HCT116 (cell line): ENCODE data around the gene UGT2B7. TPM values are rescaled to one million over a fixed set of nuclear protein-coding genes. Genes with fewer than 3 reads are reported as not detected.

ENCODE experiments used
- ATAC-seq: fragments of 200-7000 bp; cut with Tn5 transposase; 2 replicates; pipeline ENCODE4 v1.9.1; 2020; ENCODE audit warnings: mild to moderate bottlenecking, moderate library complexity
- BruUV-seq: library from RNA; stranded (reverse); fragments of 400-500 nt; replicated peaks from 2 replicates; lab custom pipeline; 2021; lab: Mats Ljungman, UMichigan
- CTCF ChIA-PET: fragments of 300-600 bp; sonication (Branson Sonifier 250); formaldehyde crosslinking; loops from one replicate; lab custom pipeline; 2021; ENCODE audit warnings: antibody characterized with exemption; lab: Charles Lee
- POLR2A ChIA-PET: fragments of 300-600, 350-600 bp; sonication (Branson Sonifier 250); formaldehyde crosslinking; loops from one replicate; lab custom pipeline; 2021; ENCODE audit warnings: antibody characterized with exemption; lab: Charles Lee
- RAD21 ChIA-PET, 2 experiments: fragments of 300-600 bp; sonication (Branson Sonifier 250); formaldehyde crosslinking; loops; one replicate each; lab custom pipeline; 2023; ENCODE audit warnings: low total read pairs in 2 of 2; ENCODE audit not compliant: uncharacterized antibody in 2 of 2, unreplicated experiment in 2 of 2, low non-redundant PET in 1 of 2; lab: Charles Lee
- DNase-seq: peaks from one replicate; pipeline ENCODE4 v3.0.0-alpha.2; 2010; ENCODE audit warnings: low read depth, low spot score
- H2AFZ ChIP-seq: fragments of 200-600 bp; shearing (Covaris generic), sonication (generic); 2 replicates; pipeline ENCODE4 v1.6.1; 2017; ENCODE audit warnings: low read depth, mixed run types, mixed read lengths, antibody characterized with exemption, low read length; ENCODE audit not compliant: poor library complexity, severe bottlenecking
- H3K27ac ChIP-seq: 2 replicates; pipeline ENCODE4 v1.5.1; 2012; ENCODE audit warnings: low read depth, low read length
- H3K27me3 ChIP-seq: fragments of 200-600 bp; sonication (generic); 2 replicates; pipeline ENCODE4 v1.6.1; 2016; ENCODE audit warnings: mixed run types, low read length, mixed read lengths; ENCODE audit not compliant: insufficient read depth
- H3K36me3 ChIP-seq, 2 experiments: fragments of 200-500 bp in 1 of 2; fragments of 200-600 bp in 1 of 2; sonication (Bioruptor generic) in 1 of 2; sonication (generic) in 1 of 2; 2 replicates each; pipeline versions ENCODE4 v1.5.1 to v1.6.1; 2014 to 2016; ENCODE audit warnings: low read length in 2 of 2, inconsistent platforms in 1 of 2, mixed read lengths in 1 of 2, mixed run types in 1 of 2; ENCODE audit not compliant: insufficient read depth in 2 of 2, control insufficient read depth in 1 of 2
- H3K4me1 ChIP-seq, 2 experiments: fragments of 200-600 bp in 1 of 2; sonication (generic) in 1 of 2; 2 replicates each; pipeline versions ENCODE4 v1.5.1 to v1.6.1; 2012 to 2017; ENCODE audit warnings: low read length in 2 of 2, inconsistent platforms in 1 of 2, mild to moderate bottlenecking in 1 of 2, mixed read lengths in 1 of 2, mixed run types in 1 of 2, moderate library complexity in 1 of 2; ENCODE audit not compliant: insufficient read depth in 2 of 2, control insufficient read depth in 1 of 2
- H3K4me2 ChIP-seq: fragments of 200-600 bp; sonication (generic); 2 replicates; pipeline ENCODE4 v1.6.1; 2017; ENCODE audit warnings: mixed run types, low read length, mixed read lengths
- H3K4me3 ChIP-seq, 2 experiments: fragments of 200-600 bp in 1 of 2; sonication (generic) in 1 of 2; replicated peaks in 1 of 2; 2 replicates each; pipeline ENCODE4 v1.5.1; 2011 to 2016; ENCODE audit warnings: low read length in 2 of 2, control low read depth in 1 of 2, low read depth in 1 of 2, mild to moderate bottlenecking in 1 of 2, mixed read lengths in 1 of 2, mixed run types in 1 of 2
- H3K79me2 ChIP-seq: fragments of 200-600 bp; sonication (generic); 2 replicates; pipeline ENCODE4 v1.6.1; 2017; ENCODE audit warnings: mild to moderate bottlenecking, mixed run types, low read length, moderate library complexity, mixed read lengths; ENCODE audit not compliant: insufficient read depth
- H3K9ac ChIP-seq: fragments of 200-600 bp; sonication (generic); 2 replicates; pipeline ENCODE4 v1.6.1; 2016; ENCODE audit warnings: low read length, mixed read lengths
- H3K9me2 ChIP-seq: fragments of 200-600 bp; sonication (generic), shearing (Covaris generic); 2 replicates; pipeline ENCODE4 v1.6.1; 2017; ENCODE audit warnings: mixed run types, mild to moderate bottlenecking, moderate library complexity; ENCODE audit not compliant: insufficient read depth
- H3K9me3 ChIP-seq, 2 experiments: fragments of 200-500 bp in 1 of 2; fragments of 200-600 bp in 1 of 2; sonication (Bioruptor generic) in 1 of 2; sonication (generic) in 1 of 2; 2 replicates each; pipeline ENCODE4 v1.6.1; 2014 to 2017; ENCODE audit warnings: low read length in 2 of 2, mixed read lengths in 2 of 2, inconsistent platforms in 1 of 2, low read depth in 1 of 2, mild to moderate bottlenecking in 1 of 2, mixed run types in 1 of 2, moderate library complexity in 1 of 2; ENCODE audit not compliant: control insufficient read depth in 1 of 2, insufficient read depth in 1 of 2
- H4K20me1 ChIP-seq: fragments of 200-600 bp; sonication (generic), shearing (Covaris generic); 2 replicates; pipeline ENCODE4 v1.6.1; 2017; ENCODE audit warnings: mixed run types, mild to moderate bottlenecking, moderate library complexity; ENCODE audit not compliant: insufficient read depth
- CBX3 ChIP-seq: IDR thresholded peaks from 2 replicates; pipeline ENCODE4 v1.6.1; 2012; ENCODE audit warnings: low read depth
- ELF1 ChIP-seq: IDR thresholded peaks from 2 replicates; pipeline ENCODE4 v1.6.1; 2012; ENCODE audit warnings: low read depth, borderline replicate concordance
- JUND ChIP-seq: IDR thresholded peaks from 2 replicates; pipeline ENCODE4 v1.6.1; 2012
- SP1 ChIP-seq: IDR thresholded peaks from 2 replicates; pipeline ENCODE4 v1.6.1; 2012; ENCODE audit warnings: low read depth
- SRF ChIP-seq: IDR thresholded peaks from 2 replicates; pipeline ENCODE4 v1.6.1; 2012; ENCODE audit warnings: low read depth
- ZFX ChIP-seq: fragments of 450-650 bp; IDR thresholded peaks from 2 replicates; pipeline ENCODE4 v1.6.1; 2017
- intact Hi-C: fragments of 100-400 bp; cut with micrococcal nuclease; formaldehyde crosslinking; loops from 2 replicates; pipeline ENCODE4 v1.10.0; 2022
- total RNA-seq: library from RNA; stranded (reverse); gene quantifications from one replicate; pipeline ENCODE4 v1.2.1, GENCODE V29; 2021; ENCODE audit not compliant: unreplicated experiment

UGT2B7 gene
- total RNA-seq, 1 experiment from 2014 or later = not detected

DNA sequence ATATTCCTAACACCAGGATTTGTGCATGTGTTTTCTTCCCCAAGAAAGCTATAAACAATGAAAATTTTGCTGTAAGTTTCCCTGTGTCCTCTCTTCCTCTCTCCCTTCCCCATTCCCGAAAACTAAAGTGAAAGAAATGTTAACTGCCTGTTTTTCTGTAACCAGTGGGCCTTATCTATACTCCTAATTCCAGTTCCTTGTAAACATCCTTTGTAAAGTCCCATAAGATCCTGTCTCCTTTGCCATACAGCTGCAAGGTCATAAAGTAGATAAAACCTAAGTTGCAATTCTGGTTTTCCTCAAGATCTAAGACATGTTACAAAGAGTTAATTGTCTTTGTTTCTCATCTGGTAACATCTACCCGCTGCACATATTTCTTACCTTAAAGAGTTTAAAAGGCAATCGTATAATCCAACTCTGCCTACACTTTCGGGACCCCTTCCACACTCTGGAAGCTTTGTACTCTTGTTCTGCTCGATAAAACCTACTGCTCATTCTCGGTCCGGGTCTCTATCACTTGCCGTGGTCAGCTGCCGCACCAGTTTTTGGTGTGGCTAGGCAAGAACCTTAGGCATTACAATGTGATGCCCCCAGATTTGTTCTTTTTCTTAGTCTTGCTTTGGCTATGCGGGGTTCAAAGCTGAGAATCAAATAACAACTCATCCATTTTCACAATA is 20.5 kb downstream of the UGT2B7 start:
- no peak for ATAC-seq
- Histone ChIP-seq H3K4me2 (no peak overlapping the region), H3K9me2 (no peaks in the 10 kb centered on the region), H3K4me1 (no peaks in the 10 kb centered on the region), H2AFZ (no peak overlapping the region), H3K36me3 (no peaks in the 10 kb centered on the region), H3K9me3 (no peaks in the 10 kb centered on the region), H4K20me1 (no peaks in the 10 kb centered on the region), H3K9ac (no peak overlapping the region), H3K27ac (no peak overlapping the region), H3K4me3 (no peak overlapping the region), H3K27me3 (no peaks in the 10 kb centered on the region), H3K79me2 (no peaks in the 10 kb centered on the region)
- ChIA-PET RAD21 (no interaction called here), CTCF (no interaction called here), POLR2A (no interaction called here)
- no peak for TF ChIP-seq ELF1
- no peak for TF ChIP-seq ZFX
- TF ChIP-seq JUND = no peak
- no peak for TF ChIP-seq SP1
- TF ChIP-seq CBX3 = no peak
- intact Hi-C loops = no loop called here
- no peak for DNase-seq
- BruUV-seq = no TSS peak

DNA sequence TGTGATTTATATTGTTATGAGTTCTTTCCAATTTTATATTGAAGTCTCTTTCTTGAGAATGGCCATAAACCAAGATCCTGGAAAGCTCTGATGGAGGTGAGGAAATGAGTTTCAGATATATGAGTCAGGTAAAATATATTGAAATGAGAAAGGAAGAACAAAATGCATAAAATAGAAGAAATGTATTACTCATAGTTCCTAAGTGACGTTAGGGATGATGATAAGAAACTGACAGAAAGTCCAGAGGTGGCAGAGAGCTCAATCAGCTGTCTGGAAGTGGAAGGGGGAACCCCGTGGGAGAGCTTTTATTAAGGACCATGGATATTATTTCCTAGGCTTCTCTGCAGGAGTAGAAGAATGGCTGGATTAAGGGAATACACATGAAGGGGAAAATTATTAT is 24.6 kb downstream of the UGT2B7 start:
- BruUV-seq = no TSS peak
- no peak for TF ChIP-seq SRF
- H3K27me3 ChIP-seq = no peaks in the 10 kb centered on the region
- H2AFZ ChIP-seq = no peak overlapping the region
- DNase-seq = no peak
- ChIA-PET CTCF (no interaction called here), RAD21 (no interaction called here), POLR2A (no interaction called here)
- H3K79me2 ChIP-seq = no peaks in the 10 kb centered on the region
- no peak overlapping the region for H3K27ac ChIP-seq
- intact Hi-C loops = no loop called here
- H4K20me1 ChIP-seq = no peaks in the 10 kb centered on the region
- no peak overlapping the region for H3K4me2 ChIP-seq
- no peak for ATAC-seq
- no peak overlapping the region for H3K9ac ChIP-seq
- no peak overlapping the region for H3K4me3 ChIP-seq
- no peaks in the 10 kb centered on the region for H3K9me2 ChIP-seq
- no peaks in the 10 kb centered on the region for H3K4me1 ChIP-seq
- no peaks in the 10 kb centered on the region for H3K9me3 ChIP-seq
- H3K36me3 ChIP-seq = no peaks in the 10 kb centered on the region
